ENCODE measurements around the gene CABP2.

The CABP2 gene

GRCh38 chr11:67516806-67517205 lies 6.4 kb downstream of the CABP2 start:
- Histone ChIP-seq H3K4me1 (ENCODE audit: control insufficient read depth, insufficient read depth, low read length) (no peaks in the 10 kb centered on the region), H3K36me3 (ENCODE audit: control insufficient read depth in 2 of 2, insufficient read depth in 1 of 2, low read length in 2 of 2) (no peaks in the 10 kb centered on the region), H3K4me3 (ENCODE audit: low read depth, low read length) (no peak overlapping the region), H3K27ac (ENCODE audit: extremely low read depth, low read depth, low read length) (no peak overlapping the region), H3K9me3 (ENCODE audit: control insufficient read depth, insufficient read depth, low read depth, low read length) (no peaks in the 10 kb centered on the region)
- TF ChIP-seq FEZF1 (tag by site-specific recombination; IDR thresholded peaks at IDR 0.05) (no peak), OSR2 (tag by site-specific recombination; IDR thresholded peaks at IDR 0.05) (no peak), GLIS2 (tag by site-specific recombination; IDR thresholded peaks at IDR 0.05) (no peak), ZBTB1 (tag by site-specific recombination; IDR thresholded peaks at IDR 0.05) (no peak), ZNF544 (tag by site-specific recombination; IDR thresholded peaks at IDR 0.05) (no peak), ZSCAN30 (tag by site-specific recombination; IDR thresholded peaks at IDR 0.05) (no peak), ZNF148 (tag by site-specific recombination; IDR thresholded peaks at IDR 0.05; ENCODE audit: borderline replicate concordance) (no peak), PRDM2 (tag by site-specific recombination; IDR thresholded peaks at IDR 0.05; ENCODE audit: borderline replicate concordance) (no peak)
- CTCF ChIA-PET: no interaction called here
- POLR2A ChIA-PET: no interaction called here

- ChIA-PET POLR2A (no interaction called here), CTCF (interaction anchor here (0.6 kb wide), 1 partner anchor 709 kb away, joined by 3 read pairs; no protein-coding TSS in a partner anchor)
- no peak overlapping the region for H3K4me3 ChIP-seq (ENCODE audit: low read depth, low read length)
- H3K27ac ChIP-seq (ENCODE audit: extremely low read depth, low read depth, low read length): no peak overlapping the region
- H3K4me1 ChIP-seq (ENCODE audit: control insufficient read depth, insufficient read depth, low read length): no peaks in the 10 kb centered on the region
- H3K36me3 ChIP-seq (ENCODE audit: control insufficient read depth in 2 of 2, insufficient read depth in 1 of 2, low read length in 2 of 2): no peaks in the 10 kb centered on the region
- no peaks in the 10 kb centered on the region for H3K9me3 ChIP-seq (ENCODE audit: control insufficient read depth, insufficient read depth, low read depth, low read length)
- TF ChIP-seq SP7 (tag by site-specific recombination; IDR thresholded peaks at IDR 0.05): no peak
- TF ChIP-seq ZNF521 (tag by site-specific recombination; IDR thresholded peaks at IDR 0.05): no peak
- TF ChIP-seq ZNF837 (tag by site-specific recombination; IDR thresholded peaks at IDR 0.05): no peak
- TF ChIP-seq ZNF549 (tag by site-specific recombination; IDR thresholded peaks at IDR 0.05): no peak
- TF ChIP-seq ZNF184 (tag by site-specific recombination; IDR thresholded peaks at IDR 0.05): no peak
- TF ChIP-seq ZNF561 (tag by site-specific recombination; IDR thresholded peaks at IDR 0.05; ENCODE audit: borderline replicate concordance): no peak
- no peak for TF ChIP-seq ZBTB49 (tag by site-specific recombination; IDR thresholded peaks at IDR 0.05; ENCODE audit: low read depth)
- TF ChIP-seq ZNF302 (tag by site-specific recombination; IDR thresholded peaks at IDR 0.05; ENCODE audit: low read depth): no peak
- no peak for TF ChIP-seq ZNF280D (tag by site-specific recombination; IDR thresholded peaks at IDR 0.05)
- TF ChIP-seq SP3 (tag by site-specific recombination; IDR thresholded peaks at IDR 0.05): no peak
- TF ChIP-seq TCF7L2 (IDR thresholded peaks at IDR 0.05; ENCODE audit: borderline replicate concordance, low read depth, low read length): no peak
- TF ChIP-seq ZNF223 (tag by site-specific recombination; IDR thresholded peaks at IDR 0.05): no peak
- no peak for TF ChIP-seq IKZF3 (tag by site-specific recombination; IDR thresholded peaks at IDR 0.05)
Observed at GRCh38 chr11:67514116-67514515, 9.1 kb downstream of the CABP2 start.

Data from HEK293 (cell line).